ENCODE data around the gene ZNF491.
"Not testable (repeated sequence)": the region's sequence is repeated elsewhere in the genome, so short reads cannot be mapped to it uniquely, and the experiment has no call there.

The ZNF491 gene

DNA sequence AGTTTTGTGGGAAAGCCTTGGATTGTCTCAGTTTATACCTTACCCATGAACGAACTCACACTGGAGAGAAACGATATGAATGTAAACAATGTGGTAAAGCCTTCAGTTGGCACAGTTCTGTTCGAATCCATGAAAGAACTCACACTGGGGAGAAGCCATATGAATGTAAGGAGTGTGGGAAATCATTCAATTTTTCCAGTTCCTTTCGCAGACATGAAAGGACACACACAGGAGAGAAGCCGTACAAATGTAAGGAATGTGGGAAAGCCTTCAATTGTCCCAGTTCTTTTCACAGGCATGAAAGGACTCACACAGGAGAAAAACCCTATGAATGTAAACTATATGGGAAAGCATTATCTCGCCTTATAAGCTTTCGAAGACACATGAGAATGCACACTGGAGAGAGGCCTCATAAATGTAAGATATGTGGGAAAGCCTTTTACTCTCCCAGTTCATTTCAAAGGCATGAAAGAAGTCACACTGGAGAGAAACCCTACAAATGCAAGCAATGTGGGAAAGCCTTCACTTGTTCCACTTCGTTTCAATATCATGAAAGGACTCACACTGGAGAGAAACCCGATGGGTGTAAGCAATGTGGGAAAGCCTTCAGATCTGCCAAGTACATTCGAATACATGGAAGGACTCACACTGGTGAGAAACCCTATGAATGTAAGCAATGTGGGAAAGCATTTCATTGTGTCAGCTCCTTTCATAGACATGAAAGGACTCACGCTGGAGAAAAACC, 8.2 kb downstream of the ZNF491 start:
- no peak for DNase-seq (ENCODE audit: low read depth in 3 of 3)

DNA sequence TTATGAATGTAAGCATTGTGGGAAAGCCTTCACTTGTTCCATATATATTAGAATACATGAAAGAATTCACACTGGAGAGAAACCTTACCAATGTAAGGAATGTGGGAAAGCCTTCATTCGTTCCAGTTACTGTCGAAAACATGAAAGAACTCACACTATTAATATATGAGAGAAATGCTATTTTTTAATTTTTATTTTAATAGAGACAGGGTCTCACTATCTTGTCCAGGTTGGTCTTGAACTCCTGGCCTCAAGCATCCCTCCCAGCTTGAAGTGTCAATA, 8.7 kb downstream of the ZNF491 start:
- DNase-seq (ENCODE audit: low read depth in 3 of 3): no peak

DNA sequence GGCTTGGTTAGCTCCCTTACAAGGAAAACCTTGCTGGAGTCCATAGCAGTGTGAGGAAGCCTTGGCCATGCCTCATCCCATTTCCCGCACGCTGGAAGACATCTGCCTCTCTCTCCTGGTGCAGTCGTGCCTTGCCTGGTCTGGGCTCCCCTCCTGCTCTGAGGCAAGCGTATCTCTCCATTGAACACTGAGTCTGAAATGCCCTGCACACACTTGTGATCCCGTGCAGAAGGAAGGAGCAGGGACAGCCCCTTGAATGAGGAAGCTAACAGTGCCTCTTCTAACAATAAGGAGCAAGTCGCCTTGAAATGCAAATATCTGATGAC, 15.3 kb downstream of the ZNF491 start:
- no peak for DNase-seq (ENCODE audit: low read depth in 3 of 3)

DNA sequence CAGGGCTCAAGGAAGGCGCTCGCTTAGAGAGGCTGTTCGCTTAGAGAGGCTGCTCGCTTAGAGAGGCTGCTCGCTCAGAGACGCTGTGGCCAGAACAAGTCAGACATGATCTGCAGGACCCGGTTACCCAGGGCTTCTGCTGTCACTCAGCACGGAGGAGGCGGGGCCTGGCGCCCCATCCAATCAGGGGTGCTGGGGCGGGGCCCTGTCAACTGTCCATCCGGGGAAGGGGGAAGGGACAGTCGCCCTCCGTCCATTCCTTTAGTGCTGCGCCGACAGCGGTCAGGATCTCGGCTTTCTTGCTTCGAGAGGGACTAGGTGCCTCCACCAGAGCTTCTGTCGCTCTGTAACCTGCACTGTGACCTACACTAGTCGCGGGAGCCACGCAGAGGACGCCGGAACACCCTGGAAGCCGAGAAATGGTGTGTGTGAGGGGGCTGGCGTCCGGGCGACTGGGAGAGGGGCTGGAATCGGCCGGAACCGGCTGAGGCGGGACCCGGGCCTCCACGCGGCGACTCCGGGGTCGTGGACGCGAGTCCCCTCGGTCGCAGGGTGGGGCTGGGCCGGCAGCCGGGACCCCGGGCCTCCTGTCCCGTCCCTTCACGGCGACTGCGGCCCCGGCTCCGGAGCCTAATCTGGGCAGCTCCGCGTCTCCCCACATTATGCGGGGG, 15.8 kb downstream of the ZNF491 start, which contains the start of gene ZNF440:
Gene ZNF440, plus strand, starts transcription at position 245 of the 671 bp plus-strand sequence. Its CDS starts 175 bp downstream, at position 420.
- peak; percentile 76 to 91 (median 80) for DNase-seq (ENCODE audit: low read depth in 3 of 3)

DNA sequence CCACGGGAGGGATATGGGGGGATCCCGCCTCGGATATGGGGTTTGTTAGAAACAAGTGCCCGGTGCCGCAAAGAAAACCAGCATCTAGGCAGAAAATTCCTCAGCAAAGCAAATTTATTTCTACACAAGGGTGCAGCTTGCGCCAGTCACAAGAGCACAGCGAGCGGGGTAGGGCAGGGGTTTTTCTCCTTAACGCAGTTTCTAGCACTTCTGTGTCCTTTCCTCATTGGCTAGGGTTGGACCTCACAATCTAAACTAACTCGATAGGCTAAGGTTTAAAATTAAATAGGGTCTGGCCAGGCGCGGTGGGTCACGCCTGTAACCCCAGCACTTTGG, 16.3 kb downstream of the ZNF491 start:
- no peak for DNase-seq (ENCODE audit: low read depth in 3 of 3)

DNA sequence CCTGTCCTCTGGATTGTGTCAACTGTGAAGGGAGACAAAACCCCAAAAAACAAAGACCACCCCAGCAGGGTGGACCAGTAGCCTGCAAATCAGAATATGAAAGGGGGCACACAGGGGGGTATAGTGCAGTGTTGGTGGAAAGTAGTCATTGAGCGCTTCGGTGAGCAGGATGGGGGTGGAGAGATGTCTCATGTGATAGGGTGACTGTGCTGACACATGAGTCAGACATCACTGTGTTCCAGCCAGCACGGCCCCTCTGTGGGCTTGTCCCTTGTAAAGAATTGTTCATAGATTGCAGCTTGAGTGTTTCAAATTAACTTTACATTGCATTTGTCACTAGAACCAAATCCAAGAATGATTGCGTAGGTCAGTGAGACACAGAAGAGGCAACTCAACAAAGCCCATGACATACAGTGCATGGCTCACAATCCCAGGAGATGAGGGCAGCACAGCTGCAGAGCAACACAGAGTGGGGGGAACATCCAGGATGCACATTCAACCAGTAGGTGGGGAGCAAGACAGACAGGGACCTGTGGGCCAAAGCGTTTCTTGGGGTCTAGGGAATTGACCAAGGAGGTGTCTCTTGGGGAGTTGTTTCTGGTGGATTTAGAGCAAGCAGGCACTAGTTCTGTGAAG, 23.3 kb downstream of the ZNF491 start:
- no peak for DNase-seq (ENCODE audit: low read depth in 3 of 3)

DNA sequence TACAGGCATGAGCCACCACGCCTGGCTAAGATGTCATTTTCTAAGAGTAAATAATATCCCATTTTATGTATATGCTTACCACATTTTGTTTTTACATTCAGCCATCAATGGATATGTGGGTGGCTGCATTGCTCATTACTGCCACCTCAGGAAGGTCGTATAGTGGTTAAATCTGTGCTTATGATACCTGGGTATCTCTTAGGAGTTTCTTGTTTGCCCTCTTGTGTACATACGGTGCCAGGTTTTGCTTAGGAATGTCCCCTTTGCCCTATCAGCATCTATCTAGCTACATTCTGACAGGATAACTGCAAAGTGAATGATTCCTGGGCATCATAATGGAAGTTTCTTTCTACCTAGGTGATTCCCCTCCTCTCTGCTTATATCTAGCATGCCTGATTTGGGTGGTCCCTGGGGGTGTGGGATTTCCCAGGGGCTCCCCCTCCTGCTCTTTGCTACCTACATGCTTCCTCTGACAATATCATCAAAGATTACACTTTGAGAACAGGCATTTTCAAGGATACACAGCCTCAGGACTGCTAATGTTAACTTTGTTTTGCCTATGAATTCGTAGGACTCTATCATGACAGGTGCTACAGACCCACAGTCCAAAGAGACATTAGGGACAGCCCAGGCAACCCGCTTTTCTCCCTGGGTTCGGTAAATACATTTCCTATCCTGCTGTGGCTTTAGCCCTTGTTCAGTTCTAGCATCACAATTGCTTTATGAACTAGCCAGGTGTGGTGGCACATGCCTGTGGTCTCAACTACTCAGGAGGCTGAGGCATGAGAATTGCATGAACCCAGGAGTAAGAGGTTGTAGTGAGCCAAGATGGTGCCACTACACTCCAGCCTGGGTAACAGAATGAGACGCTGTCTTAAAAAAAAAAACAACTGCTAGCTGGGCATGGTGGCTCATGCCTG, 30.9 kb downstream of the ZNF491 start:
- DNase-seq (ENCODE audit: low read depth in 3 of 3): not testable (repeated sequence)

DNA sequence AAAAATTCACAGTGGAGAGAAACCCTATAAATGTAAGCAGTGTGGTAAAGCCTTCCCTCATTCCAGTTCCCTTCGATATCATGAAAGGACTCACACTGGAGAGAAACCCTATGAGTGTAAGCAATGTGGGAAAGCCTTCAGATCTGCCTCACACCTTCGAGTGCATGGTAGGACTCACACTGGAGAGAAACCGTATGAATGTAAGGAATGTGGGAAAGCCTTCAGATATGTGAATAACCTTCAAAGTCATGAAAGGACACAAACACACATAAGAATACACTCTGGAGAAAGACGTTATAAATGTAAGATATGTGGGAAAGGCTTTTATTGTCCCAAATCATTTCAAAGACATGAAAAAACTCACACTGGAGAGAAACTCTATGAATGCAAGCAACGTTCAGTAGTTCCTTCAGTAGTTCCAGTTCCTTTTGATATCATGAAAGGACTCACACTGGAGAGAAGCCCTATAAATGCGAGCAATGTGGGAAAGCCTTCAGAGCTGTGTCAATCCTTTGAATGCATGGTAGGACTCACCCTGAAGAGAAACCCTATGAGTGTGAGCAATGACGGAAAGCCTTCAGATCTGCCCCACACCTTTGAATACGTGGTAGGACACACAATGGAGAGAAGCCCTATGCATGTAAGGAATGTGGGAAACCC, 34.1 kb downstream of the ZNF491 start:
- DNase-seq (ENCODE audit: low read depth in 3 of 3): no peak

DNA sequence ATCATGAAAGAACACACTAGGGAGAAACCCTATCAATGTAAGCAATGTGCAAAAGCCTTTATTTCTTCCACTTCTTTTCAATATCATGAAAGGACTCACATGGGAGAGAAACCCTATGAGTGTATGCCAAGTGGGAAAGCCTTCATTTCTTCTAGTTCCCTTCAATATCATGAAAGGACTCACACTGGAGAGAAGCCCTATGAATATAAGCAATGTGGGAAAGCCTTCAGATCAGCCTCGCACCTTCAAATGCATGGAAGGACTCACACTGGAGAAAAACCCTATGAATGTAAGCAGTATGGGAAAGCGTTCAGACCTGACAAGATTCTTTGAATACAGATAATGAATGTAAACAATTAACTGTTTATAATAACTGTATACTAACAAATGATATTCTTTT, 35.2 kb downstream of the ZNF491 start:
- DNase-seq (ENCODE audit: low read depth in 3 of 3): no peak

DNA sequence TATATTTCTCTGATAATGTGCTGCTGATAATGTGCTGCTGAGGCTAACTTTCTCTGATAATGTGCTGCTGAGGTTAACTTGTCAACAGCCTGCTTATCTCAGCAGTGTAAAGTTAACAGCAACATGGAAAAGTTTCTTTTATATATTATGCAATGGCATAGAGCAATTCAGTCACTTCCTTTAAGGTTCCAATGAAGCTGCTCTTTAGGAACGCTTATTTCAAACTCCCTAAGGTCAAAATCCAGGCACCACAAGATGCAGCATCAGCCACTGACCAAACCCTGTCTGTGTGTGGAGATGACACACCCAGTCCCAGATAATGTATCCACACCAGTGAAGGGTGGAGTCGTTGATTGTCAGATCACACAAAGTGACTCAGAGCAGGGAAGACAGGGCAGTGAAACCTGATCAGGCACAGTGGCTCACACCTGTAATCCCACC, 37.3 kb downstream of the ZNF491 start:
- DNase-seq (ENCODE audit: low read depth in 3 of 3): not testable (repeated sequence)

DNA sequence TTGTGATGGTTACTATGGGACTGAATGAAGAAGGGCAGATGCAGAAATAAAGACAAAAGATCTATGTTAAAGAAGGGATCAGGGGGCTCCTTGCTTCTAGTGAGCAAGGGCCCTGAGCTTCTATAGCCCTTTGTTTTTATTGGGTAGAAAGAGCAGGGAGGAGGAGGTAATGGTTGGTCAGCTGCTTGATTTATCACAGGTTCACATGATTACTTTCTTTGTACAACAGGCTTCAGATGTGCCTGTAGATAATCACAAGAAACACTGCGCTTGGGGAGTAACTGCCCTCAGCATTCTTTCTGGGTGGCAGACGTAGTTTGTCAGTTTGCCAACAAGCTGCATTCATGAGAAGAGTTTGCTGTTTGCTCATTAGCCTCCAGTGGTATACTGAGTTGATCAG, 45.4 kb downstream of the ZNF491 start:
- no peak for DNase-seq (ENCODE audit: low read depth in 3 of 3)

DNA sequence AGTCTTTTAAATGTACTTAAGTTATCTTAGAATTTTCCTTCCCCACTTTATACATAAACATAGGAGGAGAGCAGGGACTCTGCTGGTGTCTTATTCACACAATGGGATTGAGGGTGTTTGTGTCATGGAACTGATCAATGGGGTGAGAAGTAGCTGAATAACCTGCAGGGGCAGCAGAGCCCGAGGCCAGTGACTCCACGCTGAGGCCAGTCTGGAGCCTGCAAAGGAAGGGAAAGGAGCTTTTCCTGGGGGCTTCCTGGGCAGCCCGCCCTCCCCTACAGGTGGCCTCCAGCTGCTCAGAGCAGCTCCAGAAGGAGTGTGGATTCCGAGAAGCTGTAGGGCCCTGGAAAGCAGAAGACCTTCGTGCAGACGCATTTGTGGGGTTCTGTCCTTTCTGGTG, 49.3 kb downstream of the ZNF491 start:
- DNase-seq (ENCODE audit: low read depth in 3 of 3): not testable (repeated sequence)

DNA sequence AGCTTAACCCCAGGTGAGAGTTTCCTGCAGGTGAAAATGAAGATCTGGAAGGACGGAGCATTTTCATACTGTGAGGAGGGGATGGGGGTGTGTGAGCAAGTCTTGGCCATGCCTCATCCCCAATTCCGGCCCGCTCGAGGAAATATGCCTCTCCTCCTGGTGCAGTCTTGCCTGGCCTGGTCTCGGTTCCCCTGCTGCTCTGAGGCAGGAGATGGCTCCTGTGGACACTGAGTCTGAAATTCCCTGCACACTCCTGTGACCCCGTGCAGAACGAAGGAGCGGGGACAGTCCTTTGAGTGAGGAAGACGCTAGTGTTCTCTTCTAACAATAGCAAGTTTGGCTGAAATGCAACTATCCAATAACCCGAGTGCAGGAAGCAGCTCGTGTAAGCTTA, 49.9 kb downstream of the ZNF491 start:
- no peak for DNase-seq (ENCODE audit: low read depth in 3 of 3)

DNA sequence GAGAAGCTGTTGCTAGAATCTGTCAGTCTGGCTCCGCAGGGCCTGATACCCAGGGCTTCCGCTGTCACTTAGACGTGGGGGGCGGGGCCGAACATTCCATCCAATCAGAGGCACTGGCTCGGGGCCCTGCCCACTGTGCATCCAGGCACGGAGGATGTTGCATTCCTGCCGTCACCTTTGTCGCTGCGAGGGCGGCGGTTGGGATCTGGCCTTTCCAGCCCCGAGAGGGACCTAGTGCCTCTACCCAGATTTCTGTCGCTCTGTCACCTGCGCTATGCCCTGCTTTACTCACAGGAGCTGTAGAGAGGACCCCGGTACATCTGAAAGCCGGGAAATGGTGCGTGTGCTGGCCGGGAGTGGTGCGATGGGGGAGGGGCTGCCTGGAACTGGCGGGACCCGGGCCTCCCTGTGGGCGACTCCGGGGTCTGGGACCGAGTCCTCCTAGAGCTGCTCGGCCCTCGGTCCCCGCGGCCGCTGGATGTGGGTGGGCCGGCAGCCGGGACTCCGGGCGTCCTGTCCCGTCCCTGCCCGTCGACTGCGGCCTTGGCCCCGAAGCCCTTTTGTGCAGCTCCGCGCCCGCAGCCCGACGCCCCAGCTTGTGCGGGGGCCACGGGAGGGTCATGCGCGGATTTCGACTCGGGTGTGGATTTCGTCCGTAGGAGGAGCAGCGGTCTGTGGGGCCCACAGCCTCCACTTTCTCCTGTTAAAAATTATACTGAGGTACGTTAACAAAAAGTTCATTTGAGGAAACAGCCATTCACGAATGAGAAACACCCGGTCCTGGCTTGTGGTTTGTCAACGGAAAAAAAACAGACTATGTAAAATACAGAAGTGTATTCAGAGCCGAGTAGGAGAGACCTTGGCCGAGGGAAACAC, 50.5 kb downstream of the ZNF491 start, which contains the start of gene ZNF439:
Gene ZNF439, plus strand, starts transcription at position 133 of the 876 bp plus-strand sequence. Its CDS starts 142 bp downstream, at position 275.
- DNase-seq (ENCODE audit: low read depth in 3 of 3): peak; percentile 82 to 86 (median 85)

DNA sequence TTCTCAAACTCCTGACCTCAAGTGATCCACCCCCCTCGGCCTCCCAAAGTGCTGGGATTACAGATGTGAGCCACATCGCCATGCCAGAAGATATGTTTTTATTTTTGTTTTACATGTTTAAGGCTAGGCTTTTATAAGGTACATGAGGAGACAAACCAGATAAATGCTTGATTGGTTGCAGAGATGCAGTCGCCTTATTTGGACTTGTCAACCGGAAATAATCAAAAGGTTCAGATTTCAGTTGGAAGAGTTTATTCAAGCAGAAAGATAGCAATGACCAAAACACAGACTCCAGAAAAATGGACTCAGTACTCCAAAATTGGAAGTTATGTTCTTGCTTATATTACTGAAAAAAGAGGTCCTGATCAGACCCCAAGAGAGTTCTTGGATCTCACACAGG, 52.0 kb downstream of the ZNF491 start:
- not testable (repeated sequence) for DNase-seq (ENCODE audit: low read depth in 3 of 3)

DNA sequence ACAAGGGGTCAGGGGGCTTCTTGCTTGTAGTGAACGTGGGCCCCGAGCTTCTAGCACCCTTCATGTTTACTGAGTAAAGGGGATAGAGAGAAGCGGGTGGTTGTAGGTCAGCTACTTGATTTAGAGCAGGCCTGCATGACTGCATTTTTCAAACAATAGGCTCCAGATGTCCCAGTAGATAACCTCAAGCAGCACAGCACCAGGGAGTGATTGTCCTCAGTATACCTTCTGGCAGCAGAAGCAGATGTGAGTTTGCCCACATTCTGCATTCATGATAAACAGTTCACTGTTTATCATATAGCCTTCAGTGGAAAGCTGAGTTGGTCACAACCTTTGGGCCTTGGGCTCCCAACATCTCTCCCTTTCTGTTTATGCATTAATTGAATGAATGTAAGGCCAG, 55.0 kb downstream of the ZNF491 start:
- no peak for DNase-seq (ENCODE audit: low read depth in 3 of 3)

DNA sequence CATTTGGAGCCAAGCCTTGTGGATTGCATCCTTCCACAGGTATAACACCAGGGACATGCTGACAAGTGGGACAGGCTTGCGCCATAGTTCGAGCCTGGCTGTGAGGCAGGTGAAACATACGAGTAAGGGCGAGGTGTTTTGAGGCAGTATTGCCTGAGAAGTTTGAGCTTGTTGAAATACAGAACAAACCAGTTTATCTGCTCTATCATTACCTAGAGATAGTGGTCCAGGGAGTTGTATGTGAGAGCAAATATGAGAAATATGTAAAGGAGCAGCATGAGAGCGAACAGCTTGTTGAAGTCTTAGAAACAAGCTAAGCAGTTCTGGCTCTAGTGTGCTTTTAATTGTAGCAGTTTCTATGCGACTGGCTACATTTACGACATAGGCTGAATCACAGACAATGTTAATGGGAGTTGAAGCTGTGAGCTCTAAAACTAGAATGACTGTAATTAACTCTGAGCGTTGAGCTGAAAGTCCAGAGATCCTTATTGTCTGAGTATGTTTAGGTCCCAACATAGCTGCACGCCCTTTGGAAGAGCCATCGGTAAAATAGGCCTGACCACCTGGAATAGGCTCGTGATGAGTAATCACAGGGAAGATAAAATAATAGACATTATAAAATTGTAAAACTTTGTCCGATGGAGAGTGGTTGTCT, 58.4 kb downstream of the ZNF491 start:
- DNase-seq (ENCODE audit: low read depth in 3 of 3): no peak

Data from stimulated activated CD4-positive, alpha-beta T cell treated with anti-CD3 and anti-CD28 coated beads, TNF-alpha, amount 100 ng/mL, for 48 hours (primary cell).